PC-3 (cell line): Measurements from ENCODE around the gene ACP6. TPM values are rescaled to one million over a fixed set of nuclear protein-coding genes. Genes with fewer than 3 reads are reported as not detected.

Source experiments
- ATAC-seq: fragments of 200-7000 bp; cut with Tn5 transposase; 2 replicates; pipeline ENCODE4 v1.9.1; 2020; ENCODE audit warnings: mild to moderate bottlenecking, moderate library complexity
- BruUV-seq: library from RNA; stranded (reverse); fragments of 400-500 nt; replicated peaks from 2 replicates; lab custom pipeline; 2021; lab: Mats Ljungman, UMichigan
- CTCF ChIA-PET: fragments of 300-600 bp; sonication (Branson Sonifier 250); formaldehyde crosslinking; loops from one replicate; lab custom pipeline; 2022; ENCODE audit warnings: antibody characterized with exemption; lab: Charles Lee
- POLR2A ChIA-PET: fragments of 300-600 bp; sonication (Branson Sonifier 250); formaldehyde crosslinking; loops from one replicate; lab custom pipeline; 2022; ENCODE audit warnings: antibody characterized with exemption; ENCODE audit not compliant: unreplicated experiment; lab: Charles Lee
- DNase-seq: peaks from one replicate; pipeline ENCODE4 v3.0.0-alpha.2; 2015
- H2AFZ ChIP-seq: fragments of 300-600 bp; sonication (generic); 2 replicates; pipeline ENCODE4 v1.6.0; 2016; ENCODE audit warnings: antibody characterized with exemption, low read length
- H3F3A ChIP-seq: fragments of 300-600 bp; sonication (generic); one replicate; pipeline ENCODE4 v1.6.0; 2017; ENCODE audit warnings: antibody characterized with exemption, low read length, control low read depth, mild to moderate bottlenecking; ENCODE audit not compliant: unreplicated experiment
- H3K27ac ChIP-seq: fragments of 300-600 bp; sonication (generic); 2 replicates; pipeline ENCODE4 v1.5.1; 2016; ENCODE audit warnings: mild to moderate bottlenecking, low read length
- H3K27me3 ChIP-seq: fragments of 300-600 bp; sonication (generic); 2 replicates; pipeline ENCODE4 v1.6.1; 2016; ENCODE audit warnings: low read length, mixed read lengths
- H3K36me3 ChIP-seq: fragments of 300-600 bp; sonication (generic); 2 replicates; pipeline ENCODE4 v1.6.1; 2016; ENCODE audit warnings: low read depth, mixed run types, low read length, mixed read lengths
- H3K4me1 ChIP-seq: fragments of 300-600 bp; sonication (generic); 2 replicates; pipeline ENCODE4 v1.5.1; 2016; ENCODE audit warnings: low read length; ENCODE audit not compliant: insufficient read depth
- H3K4me2 ChIP-seq: fragments of 300-600 bp; sonication (generic); 2 replicates; pipeline ENCODE4 v1.6.0; 2016; ENCODE audit warnings: low read length
- H3K4me3 ChIP-seq: fragments of 300-600 bp; sonication (generic); 2 replicates; pipeline ENCODE4 v1.5.1; 2016; ENCODE audit warnings: mild to moderate bottlenecking, low read length, mixed read lengths
- H3K79me2 ChIP-seq: fragments of 300-600 bp; sonication (generic); 2 replicates; pipeline ENCODE4 v1.6.1; 2017; ENCODE audit warnings: low read length, mixed read lengths
- H3K9ac ChIP-seq: fragments of 300-600 bp; sonication (generic); 2 replicates; pipeline ENCODE4 v1.6.0; 2016; ENCODE audit warnings: mild to moderate bottlenecking, low read length
- H3K9me2 ChIP-seq: fragments of 300-600 bp; sonication (generic); replicated peaks from 2 replicates; pipeline ENCODE4 v1.6.1; 2016; ENCODE audit warnings: mixed run types, low read length, mixed read lengths
- H3K9me3 ChIP-seq: fragments of 300-600 bp; sonication (generic); 2 replicates; pipeline ENCODE4 v1.6.1; 2016; ENCODE audit warnings: low read length, mixed read lengths
- H4K20me1 ChIP-seq: fragments of 300-600 bp; sonication (generic); 2 replicates; pipeline ENCODE4 v1.6.1; 2016; ENCODE audit warnings: low read length, mixed read lengths
- CTCF ChIP-seq: fragments of 300-600 bp; sonication (generic); conservative IDR thresholded peaks from 2 replicates; pipeline ENCODE4 v1.5.1; 2017; ENCODE audit warnings: antibody characterized with exemption, low read depth, mild to moderate bottlenecking, low read length
- EZH2 ChIP-seq: fragments of 300-600 bp; sonication (generic); IDR thresholded peaks from one replicate; pipeline ENCODE4 v1.6.1; 2017; ENCODE audit warnings: antibody characterized with exemption, mild to moderate bottlenecking, low read length; ENCODE audit not compliant: unreplicated experiment
- EZH2phosphoT487 ChIP-seq: fragments of 300-600 bp; sonication (generic); IDR thresholded peaks from 2 replicates; pipeline ENCODE4 v1.6.1; 2018; ENCODE audit warnings: mild to moderate bottlenecking, antibody characterized with exemption, low read length, borderline replicate concordance
- intact Hi-C: fragments of 100-400 bp; cut with micrococcal nuclease; formaldehyde crosslinking; loops from 2 replicates; pipeline ENCODE4 v1.9.0; 2023
- total RNA-seq: library from RNA; depleted of rRNA; stranded (reverse); fragments of >200 nt; gene quantifications from 2 replicates; pipeline ENCODE4 v1.2.3, GENCODE V29; 2014

Gene ACP6
- total RNA-seq, 1 experiment from 2014 or later = 51.2 TPM

GRCh38 chr1:147717051-147717705, 46.9 kb upstream of the ACP6 start:
- Histone ChIP-seq H3K9me3 (no peaks in the 10 kb centered on the region), H4K20me1 (no peaks in the 10 kb centered on the region), H3K27me3 (no peaks in the 10 kb centered on the region), H3F3A (peaks cover 8% of the 10 kb centered on the region), H3K4me3 (no peak overlapping the region), H3K4me2 (peak overlapping the region; percentile 7), H2AFZ (no peak overlapping the region), H3K79me2 (no peaks in the 10 kb centered on the region), H3K9me2 (no peaks in the 10 kb centered on the region), H3K4me1 (peaks cover 43% of the 10 kb centered on the region), H3K27ac (peak overlapping the region; percentile 91), H3K9ac (peak overlapping the region; percentile 54), H3K36me3 (no peaks in the 10 kb centered on the region)
- ATAC-seq = peak; percentile 93
- TF ChIP-seq CTCF = no peak
- no peak for TF ChIP-seq EZH2phosphoT487
- TF ChIP-seq EZH2 = no peak
- TSS peak; percentile 87 for BruUV-seq
- peak; percentile 99 for DNase-seq
- ChIA-PET CTCF (interaction anchor here (0.6 to 1.6 kb wide), 3 partner anchors 41 to 175 kb away, joined by 5 to 15 read pairs (median 9); no protein-coding TSS in a partner anchor), POLR2A (interaction anchor here (0.6 to 1.6 kb wide), 7 partner anchors 40 to 178 kb away, joined by 3 to 10 read pairs (median 4); partner anchors contain the start of gene ACP6)
- intact Hi-C loops = loop anchor here (1.0 to 10.0 kb wide), 3 partner anchors 41 to 202 kb away; no protein-coding TSS in a partner anchor

DNA sequence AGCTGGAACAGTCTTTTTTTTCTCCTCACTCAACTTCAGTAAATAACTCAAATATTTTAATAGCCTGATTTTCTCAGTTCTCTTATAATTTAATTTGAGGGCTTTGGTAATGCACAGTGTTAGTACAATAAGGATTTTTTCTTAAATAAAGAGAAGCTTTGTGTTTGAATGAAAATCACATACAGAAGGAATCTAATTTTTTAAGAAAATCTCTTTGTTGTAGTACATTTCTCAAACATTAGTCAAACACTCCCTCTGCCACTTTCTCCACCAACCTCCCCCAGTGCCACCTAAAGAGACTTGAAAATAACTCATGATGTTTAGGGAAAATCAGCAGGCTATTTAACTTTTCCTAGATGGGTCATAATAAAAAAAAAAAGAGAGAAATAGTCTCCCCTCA, 42.3 kb upstream of the ACP6 start:
- H3F3A ChIP-seq = peaks cover 8% of the 10 kb centered on the region
- H3K4me3 ChIP-seq = no peak overlapping the region
- H4K20me1 ChIP-seq = no peaks in the 10 kb centered on the region
- no peaks in the 10 kb centered on the region for H3K9me3 ChIP-seq
- ATAC-seq (no peak), DNase-seq (no peak)
- H2AFZ ChIP-seq = peak overlapping the region; percentile 9; the same call in 1 of the 2 replicates
- intact Hi-C loops = loop anchor here (10.0 kb wide), 1 partner anchor 198 kb away; no protein-coding TSS in a partner anchor
- H3K27me3 ChIP-seq = no peaks in the 10 kb centered on the region
- no TSS peak for BruUV-seq
- H3K36me3 ChIP-seq = no peaks in the 10 kb centered on the region
- POLR2A ChIA-PET = interaction anchor here (0.6 kb wide), 2 partner anchors 9 to 106 kb away, joined by 3 read pairs; no protein-coding TSS in a partner anchor
- TF ChIP-seq EZH2 = no peak
- TF ChIP-seq EZH2phosphoT487 = no peak
- TF ChIP-seq CTCF = no peak
- CTCF ChIA-PET = no interaction called here
- H3K4me2 ChIP-seq = no peak overlapping the region
- H3K27ac ChIP-seq = no peak overlapping the region
- H3K4me1 ChIP-seq = peaks cover 25% of the 10 kb centered on the region
- no peak overlapping the region for H3K9ac ChIP-seq
- H3K79me2 ChIP-seq = no peaks in the 10 kb centered on the region
- H3K9me2 ChIP-seq = no peaks in the 10 kb centered on the region
